Measurements from ENCODE around the gene DDAH2. TPM values are rescaled to one million over a fixed set of nuclear protein-coding genes. Genes with fewer than 3 reads are reported as not detected.
A peak's percentile ranks its signal among the peaks of the same experiment; 100 is the strongest.

Gene DDAH2
- total and polyA plus RNA-seq, 2 experiments from 2014 or later: 138 to 170 TPM

DNA sequence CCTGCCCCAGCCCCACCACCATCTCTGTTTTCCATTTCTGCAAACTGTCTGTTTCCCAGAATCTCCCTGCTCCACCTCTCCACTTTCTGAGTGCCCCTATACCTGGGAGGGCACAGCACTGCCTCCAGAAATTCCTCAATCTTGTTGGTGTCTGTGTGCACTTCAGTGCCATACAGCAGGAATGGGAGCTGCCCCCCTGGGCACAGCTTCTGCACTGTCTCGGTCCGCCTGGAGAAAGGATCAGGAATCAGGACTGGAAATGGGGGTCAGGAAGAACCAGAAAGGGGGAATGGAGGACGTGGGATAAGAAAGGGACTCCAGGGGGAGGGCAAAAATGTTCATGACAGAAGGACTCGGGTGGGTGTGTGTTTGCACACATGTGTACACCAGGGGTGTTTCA, 4.6 kb upstream of the DDAH2 start:
- DNase-seq (ENCODE audit: low read depth in 1 of 2, low spot score in 1 of 2): no peak
- no peak overlapping the region for H3K27ac ChIP-seq
- TF ChIP-seq, protein P1, sequence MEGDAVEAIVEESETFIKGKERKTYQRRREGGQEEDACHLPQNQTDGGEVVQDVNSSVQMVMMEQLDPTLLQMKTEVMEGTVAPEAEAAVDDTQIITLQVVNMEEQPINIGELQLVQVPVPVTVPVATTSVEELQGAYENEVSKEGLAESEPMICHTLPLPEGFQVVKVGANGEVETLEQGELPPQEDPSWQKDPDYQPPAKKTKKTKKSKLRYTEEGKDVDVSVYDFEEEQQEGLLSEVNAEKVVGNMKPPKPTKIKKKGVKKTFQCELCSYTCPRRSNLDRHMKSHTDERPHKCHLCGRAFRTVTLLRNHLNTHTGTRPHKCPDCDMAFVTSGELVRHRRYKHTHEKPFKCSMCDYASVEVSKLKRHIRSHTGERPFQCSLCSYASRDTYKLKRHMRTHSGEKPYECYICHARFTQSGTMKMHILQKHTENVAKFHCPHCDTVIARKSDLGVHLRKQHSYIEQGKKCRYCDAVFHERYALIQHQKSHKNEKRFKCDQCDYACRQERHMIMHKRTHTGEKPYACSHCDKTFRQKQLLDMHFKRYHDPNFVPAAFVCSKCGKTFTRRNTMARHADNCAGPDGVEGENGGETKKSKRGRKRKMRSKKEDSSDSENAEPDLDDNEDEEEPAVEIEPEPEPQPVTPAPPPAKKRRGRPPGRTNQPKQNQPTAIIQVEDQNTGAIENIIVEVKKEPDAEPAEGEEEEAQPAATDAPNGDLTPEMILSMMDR (IDR thresholded peaks at IDR 0.05; ENCODE audit: low read depth, low read length): no peak
- no peaks in the 10 kb centered on the region for H3K9me3 ChIP-seq (ENCODE audit: low read depth)
- peaks cover 27% of the 10 kb centered on the region for H3K4me1 ChIP-seq (ENCODE audit: low read depth)
- H3K27me3 ChIP-seq: no peaks in the 10 kb centered on the region
- peaks cover 24% of the 10 kb centered on the region for H3K36me3 ChIP-seq
- H3K4me3 ChIP-seq: no peak overlapping the region

DNA sequence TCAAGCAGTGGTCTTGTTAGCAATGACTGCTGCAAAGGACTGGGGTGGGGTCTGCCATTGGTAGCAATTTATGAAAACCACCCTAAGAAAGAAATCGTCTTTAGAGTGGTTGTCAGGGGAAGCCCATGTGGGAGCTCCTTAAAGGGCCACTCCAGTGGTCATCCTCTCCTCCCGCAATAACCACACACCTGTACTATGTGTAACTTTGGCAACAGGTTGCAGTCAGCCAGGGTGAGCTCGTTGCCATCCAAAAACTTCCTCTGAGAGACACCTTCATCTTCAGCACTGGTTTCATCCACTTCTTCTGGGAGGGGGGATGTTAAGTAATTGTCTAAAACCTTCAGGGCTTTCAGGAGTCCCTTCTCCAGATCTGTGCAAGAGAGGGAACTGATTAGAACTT, 2.9 kb upstream of the DDAH2 start:
- no peak overlapping the region for H3K27ac ChIP-seq
- H3K4me1 ChIP-seq (ENCODE audit: low read depth): peaks cover 12% of the 10 kb centered on the region
- TF ChIP-seq, protein P1 (IDR thresholded peaks at IDR 0.05; ENCODE audit: low read depth, low read length): no peak
- H3K27me3 ChIP-seq: no peaks in the 10 kb centered on the region
- no peak overlapping the region for H3K4me3 ChIP-seq
- H3K36me3 ChIP-seq: peaks cover 28% of the 10 kb centered on the region
- DNase-seq (ENCODE audit: low read depth in 1 of 2, low spot score in 1 of 2): no peak
- no peaks in the 10 kb centered on the region for H3K9me3 ChIP-seq (ENCODE audit: low read depth)

DNA sequence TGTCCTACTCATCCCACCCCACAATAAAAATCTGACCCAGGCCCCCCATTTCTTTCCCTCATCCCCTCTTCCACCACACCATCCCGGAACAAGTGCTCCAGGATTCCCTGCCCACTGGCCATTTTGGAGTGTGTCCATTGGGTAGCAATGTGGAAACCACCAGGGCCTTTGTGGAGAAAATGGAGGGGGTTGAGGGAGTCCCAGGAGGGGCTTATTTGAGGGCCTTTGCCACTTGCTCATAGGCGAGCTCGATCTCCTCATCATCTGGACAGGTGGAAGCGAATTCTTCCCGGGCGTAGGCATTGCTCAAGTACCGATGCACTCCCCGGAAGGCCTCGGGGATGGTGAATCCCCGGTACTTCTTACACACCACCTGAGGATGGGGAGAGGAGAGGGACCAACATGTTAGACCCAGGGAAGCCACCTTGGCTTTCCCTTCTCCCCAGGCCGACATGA, 1.6 kb upstream of the DDAH2 start:
- H3K4me3 ChIP-seq: peak overlapping the region; percentile 91
- no peak for DNase-seq (ENCODE audit: low read depth in 1 of 2, low spot score in 1 of 2)
- peak overlapping the region; percentile 2 for H3K27ac ChIP-seq
- TF ChIP-seq, protein P1 (IDR thresholded peaks at IDR 0.05; ENCODE audit: low read depth, low read length): no peak
- H3K9me3 ChIP-seq (ENCODE audit: low read depth): no peaks in the 10 kb centered on the region
- H3K27me3 ChIP-seq: no peaks in the 10 kb centered on the region
- peaks cover 33% of the 10 kb centered on the region for H3K36me3 ChIP-seq
- peaks cover 7% of the 10 kb centered on the region for H3K4me1 ChIP-seq (ENCODE audit: low read depth)

DNA sequence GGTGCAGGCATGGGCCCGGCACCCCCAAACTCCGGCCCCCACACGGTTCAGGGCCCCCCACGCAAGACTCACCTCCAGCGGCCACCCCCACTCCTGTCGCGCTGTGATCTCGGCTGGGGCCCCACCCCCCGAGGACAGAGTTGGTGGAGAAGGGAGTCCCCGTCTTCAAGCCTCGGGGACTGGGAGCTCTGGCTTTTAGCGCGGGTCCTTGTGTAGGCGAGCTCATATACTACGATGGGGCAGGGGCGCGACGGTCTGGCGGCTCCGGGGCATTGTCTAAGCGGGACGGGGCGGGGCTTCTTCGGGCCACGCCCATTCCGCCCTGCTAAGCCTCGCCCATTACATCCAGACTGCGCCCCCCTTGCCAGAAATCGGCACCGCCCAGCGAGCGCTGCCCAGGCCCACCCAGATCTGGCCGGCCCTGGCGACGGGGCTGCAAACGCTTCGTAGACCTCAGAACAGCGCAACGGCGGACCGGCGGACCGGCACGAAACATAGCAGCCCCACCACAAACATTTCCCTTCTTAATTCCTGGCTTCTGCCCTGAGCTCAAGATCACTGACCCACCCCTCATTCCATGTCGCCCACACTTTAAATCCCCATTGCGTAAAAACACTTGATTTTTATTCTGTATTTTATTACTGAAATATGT, 1.0 kb upstream of the DDAH2 start:
- no peaks in the 10 kb centered on the region for H3K27me3 ChIP-seq
- H3K27ac ChIP-seq: peak overlapping the region; percentile 76
- TF ChIP-seq, protein P1 (IDR thresholded peaks at IDR 0.05; ENCODE audit: low read depth, low read length): no peak
- H3K36me3 ChIP-seq: peaks cover 33% of the 10 kb centered on the region
- no peaks in the 10 kb centered on the region for H3K9me3 ChIP-seq (ENCODE audit: low read depth)
- H3K4me3 ChIP-seq: peak overlapping the region; percentile 91
- DNase-seq (ENCODE audit: low read depth in 1 of 2, low spot score in 1 of 2): peak; percentile 93 to 97
- peaks cover 7% of the 10 kb centered on the region for H3K4me1 ChIP-seq (ENCODE audit: low read depth)

DNA sequence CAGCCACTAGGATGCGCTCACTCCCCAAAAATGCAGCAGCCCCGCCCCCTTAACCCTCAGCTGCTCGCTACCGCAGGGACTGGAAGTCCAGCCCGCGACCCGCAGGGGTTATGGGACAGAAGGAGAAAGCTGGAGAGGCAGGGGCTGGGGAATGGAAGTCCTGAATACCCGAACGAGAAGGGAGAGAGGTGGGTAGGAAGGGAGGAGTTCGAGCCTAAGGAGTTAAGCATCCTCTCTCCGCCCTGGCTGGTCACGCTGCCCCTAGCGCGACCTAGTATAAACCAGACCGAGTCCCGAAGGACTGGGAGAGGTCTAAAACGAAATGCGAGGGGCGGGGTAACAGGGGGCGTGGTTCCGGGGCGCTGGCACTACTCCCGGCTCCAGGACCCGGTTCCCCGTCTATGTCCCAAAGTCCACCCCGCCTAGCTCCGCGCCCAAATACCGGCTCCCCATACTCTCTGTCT, 448 bp upstream of the DDAH2 start:
- H3K4me3 ChIP-seq: peak overlapping the region; percentile 91
- no peaks in the 10 kb centered on the region for H3K9me3 ChIP-seq (ENCODE audit: low read depth)
- H3K27me3 ChIP-seq: no peaks in the 10 kb centered on the region
- peaks cover 33% of the 10 kb centered on the region for H3K36me3 ChIP-seq
- peak; percentile 89 to 93 for DNase-seq (ENCODE audit: low read depth in 1 of 2, low spot score in 1 of 2)
- peak overlapping the region; percentile 76 for H3K27ac ChIP-seq
- peaks cover 4% of the 10 kb centered on the region for H3K4me1 ChIP-seq (ENCODE audit: low read depth)
- TF ChIP-seq, protein P1 (IDR thresholded peaks at IDR 0.05; ENCODE audit: low read depth, low read length): no peak
